Mucosa of stomach (tissue), 1 donor: ENCODE data around the gene PLCZ1.

Experiments
- H3K27me3 ChIP-seq: one replicate; pipeline ENCODE4 v1.7.0; 2013; ENCODE audit warnings: mild to moderate bottlenecking, low read length; ENCODE audit not compliant: control insufficient read depth, insufficient read depth
- H3K36me3 ChIP-seq: one replicate; pipeline ENCODE4 v1.7.0; 2013; ENCODE audit warnings: low read length; ENCODE audit not compliant: control insufficient read depth, insufficient read depth
- H3K4me1 ChIP-seq: one replicate; pipeline ENCODE4 v1.7.0; 2013; ENCODE audit warnings: mild to moderate bottlenecking, low read length; ENCODE audit not compliant: control insufficient read depth, insufficient read depth
- H3K4me3 ChIP-seq: one replicate; pipeline ENCODE4 v1.7.0; 2013; ENCODE audit warnings: low read length
- H3K9ac ChIP-seq: one replicate; pipeline ENCODE4 v1.7.0; 2013; ENCODE audit warnings: mild to moderate bottlenecking, low read length, moderate library complexity
- H3K9me3 ChIP-seq: one replicate; pipeline ENCODE4 v1.7.0; 2013; ENCODE audit warnings: mild to moderate bottlenecking, low read length, moderate library complexity; ENCODE audit not compliant: control insufficient read depth
- donor health status: Pancreatic carcinoma.

PLCZ1 gene

GRCh38 chr12:18651525-18651924 lies 86.3 kb downstream of the PLCZ1 start:
- H3K4me3 ChIP-seq: no peak overlapping the region
- no peaks in the 10 kb centered on the region for H3K36me3 ChIP-seq
- no peaks in the 10 kb centered on the region for H3K27me3 ChIP-seq
- no peaks in the 10 kb centered on the region for H3K4me1 ChIP-seq
- H3K9ac ChIP-seq: no peak overlapping the region
- H3K9me3 ChIP-seq: no peaks in the 10 kb centered on the region

GRCh38 chr12:18646286-18646890 lies 91.4 kb downstream of the PLCZ1 start:
- Histone ChIP-seq H3K4me3 (no peak overlapping the region), H3K9ac (no peak overlapping the region), H3K36me3 (no peaks in the 10 kb centered on the region), H3K27me3 (no peaks in the 10 kb centered on the region), H3K9me3 (no peaks in the 10 kb centered on the region), H3K4me1 (no peaks in the 10 kb centered on the region)

GRCh38 chr12:18644564-18644963 lies 93.2 kb downstream of the PLCZ1 start:
- Histone ChIP-seq H3K27me3 (no peaks in the 10 kb centered on the region), H3K4me1 (no peaks in the 10 kb centered on the region), H3K36me3 (no peaks in the 10 kb centered on the region), H3K9ac (no peak overlapping the region), H3K4me3 (no peak overlapping the region), H3K9me3 (no peaks in the 10 kb centered on the region)

GRCh38 chr12:18643681-18644080 lies 94.1 kb downstream of the PLCZ1 start:
- Histone ChIP-seq H3K9ac (no peak overlapping the region), H3K4me1 (no peaks in the 10 kb centered on the region), H3K4me3 (no peak overlapping the region), H3K36me3 (no peaks in the 10 kb centered on the region), H3K27me3 (no peaks in the 10 kb centered on the region), H3K9me3 (no peaks in the 10 kb centered on the region)

- Histone ChIP-seq H3K9ac (no peak overlapping the region), H3K36me3 (no peaks in the 10 kb centered on the region), H3K4me1 (no peaks in the 10 kb centered on the region), H3K27me3 (no peaks in the 10 kb centered on the region), H3K9me3 (no peaks in the 10 kb centered on the region), H3K4me3 (no peak overlapping the region)
Observed at GRCh38 chr12:18640321-18640955, 97.4 kb downstream of the PLCZ1 start.

GRCh38 chr12:18634382-18634781 lies 103.4 kb downstream of the PLCZ1 start:
- no peaks in the 10 kb centered on the region for H3K36me3 ChIP-seq

More at GRCh38 chr12:18634382-18634781, 103.4 kb downstream of the PLCZ1 start:
- H3K9me3 ChIP-seq: no peaks in the 10 kb centered on the region
- H3K9ac ChIP-seq: no peak overlapping the region
- H3K4me3 ChIP-seq: no peak overlapping the region
- H3K27me3 ChIP-seq: no peaks in the 10 kb centered on the region
- no peaks in the 10 kb centered on the region for H3K4me1 ChIP-seq
